Transverse colon (tissue), 4 donors: ENCODE measurements around the gene MEF2A. TPM values are rescaled to one million over a fixed set of nuclear protein-coding genes. Genes with fewer than 3 reads are reported as not detected.

Experiments
- DNase-seq: peaks from one replicate; pipeline ENCODE4 v3.0.0-alpha.2; 2019
- H3K27ac ChIP-seq, 4 donors: fragments of 200-600 bp; sonication (generic); 2 replicates each; pipeline ENCODE4 v1.5.1; 2016 to 2018; ENCODE audit warnings: inconsistent platforms in 4 of 4
- H3K27me3 ChIP-seq: fragments of 200-600 bp; sonication (generic); 2 replicates; pipeline ENCODE4 v1.5.1; 2017; ENCODE audit warnings: inconsistent platforms
- H3K36me3 ChIP-seq, 4 donors: fragments of 200-600 bp; sonication (generic); 2 replicates each; pipeline ENCODE4 v1.5.1; 2017 to 2019; ENCODE audit warnings: inconsistent platforms in 4 of 4
- H3K4me1 ChIP-seq, 4 donors: fragments of 200-600 bp; sonication (generic); 2 replicates each; pipeline ENCODE4 v1.5.1; 2017 to 2020; ENCODE audit warnings: inconsistent platforms in 4 of 4
- H3K4me3 ChIP-seq, 4 donors: fragments of 200-600 bp; sonication (generic); 1 replicate in 1 of 4; 2 replicates in 3 of 4; pipeline versions ENCODE4 v1.5.1 to v1.6.1; 2017 to 2019; ENCODE audit warnings: inconsistent platforms in 4 of 4
- H3K9me3 ChIP-seq, 2 donors: fragments of 200-600 bp; sonication (generic); 2 replicates each; pipeline ENCODE4 v1.5.1; 2017 to 2019; ENCODE audit warnings: inconsistent platforms in 2 of 2
- CTCF ChIP-seq, 5 experiments: fragments of 200-600 bp in 3 of 5; fragments of 450-650 bp in 2 of 5; sonication (generic) in 3 of 5; IDR thresholded peaks; 1 replicate in 2 of 5; 2 replicates in 3 of 5; pipeline ENCODE4 v1.5.1; 2016 to 2017; ENCODE audit warnings: antibody characterized with exemption in 5 of 5, inconsistent platforms in 3 of 5, mild to moderate bottlenecking in 2 of 5, moderate library complexity in 1 of 5
- EP300 ChIP-seq: sonication (generic); formaldehyde crosslinking; IDR thresholded peaks from one replicate; pipeline ENCODE4 v1.6.1; 2017; ENCODE audit warnings: antibody characterized with exemption, low read depth
- POLR2A ChIP-seq: fragments of 450-650 bp; IDR thresholded peaks from one replicate; pipeline ENCODE4 v1.6.1; 2016; ENCODE audit warnings: antibody characterized with exemption, mild to moderate bottlenecking, moderate library complexity
- POLR2AphosphoS5 ChIP-seq, 3 donors: sonication (generic); formaldehyde crosslinking; IDR thresholded peaks; one replicate each; pipeline ENCODE4 v1.6.1; 2016; ENCODE audit warnings: antibody characterized with exemption in 3 of 3
- WGBS, 2 donors: methylation state at CpG; one replicate each; pipeline ENCODE4 v1.1.5; 2018; ENCODE audit warnings: low coverage in 1 of 2; 5-methylcytosine and 5-hydroxymethylcytosine counted together
- in situ Hi-C, 4 donors: fragments of 200-750 bp; cut with MboI; loops; one replicate each; pipeline versions ENCODE4 v1.15.0 to v1.15.1; 2017; ENCODE audit warnings: low sequenced_read_pairs in 3 of 4, low pct_ligation_motif_present in 1 of 4, low pct_unique_long_range_greater_than_20kb in 1 of 4
- intact Hi-C: fragments of 100-400 bp; cut with DNase I; formaldehyde crosslinking; loops from one replicate; pipeline ENCODE4 v1.15.1; 2023; ENCODE audit warnings: low total_unique reads
- total RNA-seq, 4 donors: library from RNA; depleted of rRNA; stranded (reverse); fragments of >200 nt; gene quantifications; one replicate each; pipeline ENCODE4 v1.1.0, GENCODE V29; 2016

The MEF2A gene
- total RNA-seq, 4 donors from 2014 or later = 37.4 to 62.5 (median 51.8) TPM

- TF ChIP-seq POLR2AphosphoS5 (IDR thresholded peaks at IDR 0.05) (no peak), POLR2A (no peak), EP300 (no peak), CTCF (IDR thresholded peaks at IDR 0.05) (no peak)
- peaks cover 0 to under 1% (median 0%) of the 10 kb centered on the region in 4 donors for H3K4me1 ChIP-seq
- no peak overlapping the region for H3K27ac ChIP-seq
- intact Hi-C loops (no loop called here), in situ Hi-C loops (loop anchor here in 1 of 4 donors (25.0 kb wide), 1 partner anchor 296 kb away; the partner anchor contains the start of gene LRRC28)
- WGBS, 2 donors = 96 to 97% methylated on average over 3 of the region's 3 CpGs
- no peak for DNase-seq
- no peaks in the 10 kb centered on the region for H3K9me3 ChIP-seq
- no peaks in the 10 kb centered on the region for H3K27me3 ChIP-seq
- no peaks in the 10 kb centered on the region for H3K36me3 ChIP-seq
- no peak overlapping the region for H3K4me3 ChIP-seq
Measured at GRCh38 chr15:99558084-99558483, 7.7 kb upstream of the MEF2A start.

GRCh38 chr15:99558571-99558970 lies 7.2 kb upstream of the MEF2A start:
- intact Hi-C loops = no loop called here
- H3K4me3 ChIP-seq = no peak overlapping the region
- no peaks in the 10 kb centered on the region for H3K27me3 ChIP-seq
- no peak overlapping the region for H3K27ac ChIP-seq
- peaks cover 0 to 5% (median under 1%) of the 10 kb centered on the region in 4 donors for H3K4me1 ChIP-seq
- no peak for DNase-seq
- 87 to 93% methylated on average over 3 of the region's 3 CpGs for WGBS, 2 donors
- H3K36me3 ChIP-seq = no peaks in the 10 kb centered on the region
- in situ Hi-C loops = loop anchor here in 1 of 4 donors (25.0 kb wide), 1 partner anchor 296 kb away; the partner anchor contains the start of gene LRRC28
- TF ChIP-seq CTCF (IDR thresholded peaks at IDR 0.05) (no peak), EP300 (no peak), POLR2A (no peak), POLR2AphosphoS5 (IDR thresholded peaks at IDR 0.05) (no peak)
- no peaks in the 10 kb centered on the region for H3K9me3 ChIP-seq

- TF ChIP-seq CTCF (IDR thresholded peaks at IDR 0.05) (no peak), POLR2AphosphoS5 (IDR thresholded peaks at IDR 0.05) (no peak), EP300 (no peak), POLR2A (no peak)
- no peak for DNase-seq
- in situ Hi-C loops (loop anchor here in 2 of 4 donors (10.0 to 25.0 kb wide), 2 partner anchors 143 to 299 kb away; partner anchors contain the start of gene LRRC28 (in 1 of the 2)), intact Hi-C loops (no loop called here)
- H3K4me3 ChIP-seq = no peak overlapping the region
- H3K27ac ChIP-seq = no peak overlapping the region
- H3K4me1 ChIP-seq = peaks cover 7 to 16% (median 11%) of the 10 kb centered on the region in 4 donors
- no peaks in the 10 kb centered on the region for H3K9me3 ChIP-seq
- WGBS, 2 donors = 95 to 100% methylated on average over 5 to 10 of the region's 10 CpGs
- no peaks in the 10 kb centered on the region for H3K36me3 ChIP-seq
- H3K27me3 ChIP-seq = no peaks in the 10 kb centered on the region
Measured at GRCh38 chr15:99561476-99562230, 4.1 kb upstream of the MEF2A start.

- TF ChIP-seq CTCF (IDR thresholded peaks at IDR 0.05) (no peak), POLR2A (no peak), POLR2AphosphoS5 (IDR thresholded peaks at IDR 0.05) (no peak), EP300 (no peak)
- 80 to 86% methylated on average over 1 to 2 of the region's 2 CpGs for WGBS, 2 donors
- Histone ChIP-seq H3K36me3 (no peaks in the 10 kb centered on the region), H3K4me3 (no peak overlapping the region), H3K27ac (no peak overlapping the region), H3K4me1 (peaks cover 7 to 16% (median 12%) of the 10 kb centered on the region in 4 donors), H3K27me3 (no peaks in the 10 kb centered on the region), H3K9me3 (no peaks in the 10 kb centered on the region)
- no peak for DNase-seq
- intact Hi-C loops = no loop called here
- in situ Hi-C loops = loop anchor here in 2 of 4 donors (10.0 to 25.0 kb wide), 2 partner anchors 143 to 300 kb away; partner anchors contain the start of gene LRRC28 (in 1 of the 2)
Measured at GRCh38 chr15:99562238-99562637, 3.5 kb upstream of the MEF2A start.
